Measurements from ENCODE around the gene CAPN3. TPM values are rescaled to one million over a fixed set of nuclear protein-coding genes. Genes with fewer than 3 reads are reported as not detected.

CAPN3 gene
- polyA plus RNA-seq, 2 of the 4 experiments (the other 2 are of a cell fraction): 0.25 to 1.1 TPM

- ChIA-PET CTCF (interaction anchor here (1.7 kb wide), 1 partner anchor 19 kb away, joined by 4 read pairs; no protein-coding TSS in a partner anchor), POLR2A (no interaction called here)
- H3K4me3 ChIP-seq: no peak overlapping the region
- no peaks in the 10 kb centered on the region for H3K4me1 ChIP-seq
- H3K4me2 ChIP-seq: no peak overlapping the region
- no peak overlapping the region for H3K27ac ChIP-seq
- FAIRE-seq (no peak), ATAC-seq (no peak), DNase-seq (ENCODE audit: low read depth in 1 of 2, low spot score in 1 of 2) (no peak)
- H3K9me3 ChIP-seq: no peaks in the 10 kb centered on the region
- no peak for TF ChIP-seq GATA3 (IDR thresholded peaks at IDR 0.05; ENCODE audit: borderline replicate concordance)
- no peak for TF ChIP-seq BHLHE40 (IDR thresholded peaks at IDR 0.05; ENCODE audit: low read depth, low read length)
- no peak for TF ChIP-seq PBX3 (IDR thresholded peaks at IDR 0.05)
- TF ChIP-seq TFCP2L1 (CRISPR knock-in tag; IDR thresholded peaks at IDR 0.05): no peak
- no peak for TF ChIP-seq FOSL2 (IDR thresholded peaks at IDR 0.05)
- TF ChIP-seq FOSL2 (CRISPR knock-in tag; IDR thresholded peaks at IDR 0.05): no peak
- TF ChIP-seq HDAC2 (IDR thresholded peaks at IDR 0.05): no peak
- TF ChIP-seq POLR2AphosphoS2 (conservative IDR thresholded peaks at IDR 0.05; ENCODE audit: low read length): no peak
- TF ChIP-seq PHF8 (IDR thresholded peaks at IDR 0.05; ENCODE audit: borderline replicate concordance, low read depth): no peak
- TF ChIP-seq USF2 (IDR thresholded peaks at IDR 0.05): no peak
- no peak for TF ChIP-seq CBX8 (IDR thresholded peaks at IDR 0.05)
- TF ChIP-seq ESRRA (IDR thresholded peaks at IDR 0.05; ENCODE audit: borderline replicate concordance, low read length): no peak
- TF ChIP-seq HES2 (IDR thresholded peaks at IDR 0.05): no peak
- no peak for TF ChIP-seq FOXS1 (CRISPR knock-in tag; IDR thresholded peaks at IDR 0.05)
- TF ChIP-seq SMC3 (IDR thresholded peaks at IDR 0.05): no peak
- TF ChIP-seq NPAS2 (CRISPR knock-in tag; IDR thresholded peaks at IDR 0.05; ENCODE audit: borderline replicate concordance): no peak
- TF ChIP-seq CHD2 (IDR thresholded peaks at IDR 0.05; ENCODE audit: low read length, partially characterized antibody): no peak
- 67% methylated on average over 5 of the region's 5 CpGs for WGBS (ENCODE audit: missing lambda C conversion rate)
These were observed 6.7 kb downstream of the CAPN3 start for GRCh38 chr15:42365921-42366550.

- POLR2A ChIA-PET: no interaction called here
- FAIRE-seq: no peak
These were observed 7.7 kb downstream of the CAPN3 start for GRCh38 chr15:42367041-42367440.

More at GRCh38 chr15:42367041-42367440, 7.7 kb downstream of the CAPN3 start:
- Histone ChIP-seq H3K9me3 (no peaks in the 10 kb centered on the region; the same call in 2 of the 3 replicates), H3K27ac (no peak overlapping the region), H3K4me2 (no peak overlapping the region), H3K4me3 (no peak overlapping the region), H3K4me1 (no peaks in the 10 kb centered on the region)
- CTCF ChIA-PET: interaction anchor here (1.5 to 1.6 kb wide), 2 partner anchors 9 to 18 kb away, joined by 4 to 5 read pairs; no protein-coding TSS in a partner anchor
- no peak for TF ChIP-seq ELK1 (IDR thresholded peaks at IDR 0.05; ENCODE audit: low read depth, low read length)
- TF ChIP-seq RCOR1 (IDR thresholded peaks at IDR 0.05; ENCODE audit: low read depth, low read length): no peak
- no peak for TF ChIP-seq NPAS2 (CRISPR knock-in tag; IDR thresholded peaks at IDR 0.05; ENCODE audit: borderline replicate concordance)
- TF ChIP-seq EP300 (IDR thresholded peaks at IDR 0.05): no peak
- no peak for TF ChIP-seq ZC3H11A (IDR thresholded peaks at IDR 0.05)
- no peak for TF ChIP-seq MAX (IDR thresholded peaks at IDR 0.05)
- TF ChIP-seq JUNB (IDR thresholded peaks at IDR 0.05): no peak
- TF ChIP-seq ZFP36 (IDR thresholded peaks at IDR 0.05; ENCODE audit: borderline replicate concordance, partially characterized antibody): no peak
- TF ChIP-seq GATA3 (IDR thresholded peaks at IDR 0.05; ENCODE audit: borderline replicate concordance): no peak
- no peak for TF ChIP-seq BHLHE40 (IDR thresholded peaks at IDR 0.05; ENCODE audit: low read depth, low read length)
- TF ChIP-seq ZNF302 (CRISPR knock-in tag; IDR thresholded peaks at IDR 0.05): no peak
- ATAC-seq (no peak), DNase-seq (ENCODE audit: low read depth in 1 of 2, low spot score in 1 of 2) (no peak)
- 75% methylated on average over 3 of the region's 5 CpGs for WGBS (ENCODE audit: missing lambda C conversion rate)
